ENCODE results near the gene ZNF639. TPM values are rescaled to one million over a fixed set of nuclear protein-coding genes. Genes with fewer than 3 reads are reported as not detected.
"Not testable (repeated sequence)": the region's sequence is repeated elsewhere in the genome, so short reads cannot be mapped to it uniquely, and the experiment has no call there.

The ZNF639 gene
- total RNA-seq (2014; rRNA removed; shearing (Covaris generic)) = 51.8 and 59.1 TPM in 2 replicates

GRCh38 chr3:179322286-179323196, at the start of gene ZNF639:
TSS of gene ZNF639 (plus strand) at chr3:179323031. CDS start at chr3:179328294, 5,263 bp downstream.
- peak; percentile 86 for DNase-seq (ENCODE audit: low read depth)

GRCh38 chr3:179274434-179274833, 48.4 kb upstream of the ZNF639 start:
- not testable (repeated sequence) for DNase-seq (ENCODE audit: low read depth)

GRCh38 chr3:179276001-179276400, 46.8 kb upstream of the ZNF639 start:
- no peak for DNase-seq (ENCODE audit: low read depth)

GRCh38 chr3:179276743-179277142, 46.1 kb upstream of the ZNF639 start:
- no peak for DNase-seq (ENCODE audit: low read depth)

GRCh38 chr3:179278151-179278550, 44.7 kb upstream of the ZNF639 start:
- DNase-seq (ENCODE audit: low read depth) = no peak

GRCh38 chr3:179278932-179279693, 43.7 kb upstream of the ZNF639 start:
- no peak for DNase-seq (ENCODE audit: low read depth)

GRCh38 chr3:179279837-179280236, 43.0 kb upstream of the ZNF639 start:
- no peak for DNase-seq (ENCODE audit: low read depth)

- DNase-seq (ENCODE audit: low read depth) = no peak
Measured at GRCh38 chr3:179281825-179282224, 41.0 kb upstream of the ZNF639 start.

GRCh38 chr3:179286331-179286730, 36.5 kb upstream of the ZNF639 start:
- no peak for DNase-seq (ENCODE audit: low read depth)

- DNase-seq (ENCODE audit: low read depth) = no peak
Measured at GRCh38 chr3:179288845-179289244, 34.0 kb upstream of the ZNF639 start.

- no peak for DNase-seq (ENCODE audit: low read depth)
Measured at GRCh38 chr3:179289295-179289694, 33.5 kb upstream of the ZNF639 start.

GRCh38 chr3:179292450-179292849, 30.4 kb upstream of the ZNF639 start:
- DNase-seq (ENCODE audit: low read depth) = peak; percentile 18

GRCh38 chr3:179297971-179298725, 24.7 kb upstream of the ZNF639 start:
- DNase-seq (ENCODE audit: low read depth) = peak; percentile 18

GRCh38 chr3:179299316-179299715, 23.5 kb upstream of the ZNF639 start:
- DNase-seq (ENCODE audit: low read depth) = no peak

- no peak for DNase-seq (ENCODE audit: low read depth)
Measured at GRCh38 chr3:179299999-179300613, 22.7 kb upstream of the ZNF639 start.

GRCh38 chr3:179301645-179302044, 21.2 kb upstream of the ZNF639 start:
- DNase-seq (ENCODE audit: low read depth) = no peak

GRCh38 chr3:179302111-179302510, 20.7 kb upstream of the ZNF639 start:
- no peak for DNase-seq (ENCODE audit: low read depth)

GRCh38 chr3:179304605-179305004, 18.2 kb upstream of the ZNF639 start:
- peak; percentile 15 for DNase-seq (ENCODE audit: low read depth)

- DNase-seq (ENCODE audit: low read depth) = not testable (repeated sequence)
Measured at GRCh38 chr3:179307362-179307761, 15.5 kb upstream of the ZNF639 start.

- no peak for DNase-seq (ENCODE audit: low read depth)
Measured at GRCh38 chr3:179308001-179308400, 14.8 kb upstream of the ZNF639 start.
